Activated naive CD8-positive, alpha-beta T cell (primary cell): ENCODE data around the gene DNAH9.

Experiments used
- H3K27ac Mint-ChIP-seq: one replicate; pipeline ENCODE4 v1.8.0; 2021; ENCODE audit warnings: mixed read lengths
- H3K27me3 Mint-ChIP-seq: one replicate; pipeline ENCODE4 v1.8.0; 2021; ENCODE audit warnings: mixed read lengths
- H3K36me3 Mint-ChIP-seq: one replicate; pipeline ENCODE4 v1.8.0; 2021; ENCODE audit warnings: mixed read lengths
- H3K4me1 Mint-ChIP-seq: one replicate; pipeline ENCODE4 v1.8.0; 2021; ENCODE audit warnings: low read depth, mixed read lengths
- H3K4me3 Mint-ChIP-seq: one replicate; pipeline ENCODE4 v1.8.0; 2021; ENCODE audit warnings: mild to moderate bottlenecking, mixed read lengths
- H3K9me3 Mint-ChIP-seq: one replicate; pipeline ENCODE4 v1.8.0; 2021; ENCODE audit warnings: low read depth, mixed read lengths

The DNAH9 gene

DNA sequence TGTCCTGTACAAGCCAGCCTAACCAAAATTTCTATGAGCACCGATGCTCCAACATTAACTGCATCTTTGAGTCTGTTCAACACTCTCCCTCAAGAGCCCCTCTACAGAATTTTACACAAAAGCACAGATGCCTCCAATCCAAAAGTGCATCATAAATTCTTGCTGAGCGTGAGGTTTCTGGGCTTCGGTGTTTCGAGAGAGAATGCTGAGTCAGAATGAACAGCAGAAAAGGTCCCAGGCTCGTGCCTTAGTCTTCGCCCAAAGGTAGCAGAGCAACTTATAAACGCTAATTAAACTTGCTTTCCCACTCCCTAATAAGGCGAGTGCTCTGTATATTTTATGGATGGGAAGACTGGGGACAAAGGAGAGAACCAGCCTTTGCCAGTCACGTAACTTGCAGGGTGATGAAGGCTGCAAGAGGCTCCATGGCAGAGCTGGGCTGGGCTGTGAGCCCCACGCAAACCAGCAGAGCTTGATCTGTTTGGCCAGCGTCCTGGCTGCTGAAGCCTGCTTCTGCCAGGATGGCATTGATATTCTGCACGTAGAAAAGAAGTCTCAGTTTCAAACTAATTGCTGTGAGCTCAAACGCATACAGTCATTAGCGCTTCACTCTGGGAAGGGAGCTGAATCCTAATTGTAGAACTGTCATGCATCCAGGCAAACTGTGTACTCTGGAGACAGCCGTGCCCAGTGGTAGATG is 138.5 kb downstream of the DNAH9 start:
- Mint-ChIP-seq H3K4me1 (no peaks in the 10 kb centered on the region), H3K4me3 (no peak overlapping the region), H3K27me3 (no peaks in the 10 kb centered on the region), H3K9me3 (no peaks in the 10 kb centered on the region), H3K27ac (no peak overlapping the region), H3K36me3 (no peaks in the 10 kb centered on the region)

DNA sequence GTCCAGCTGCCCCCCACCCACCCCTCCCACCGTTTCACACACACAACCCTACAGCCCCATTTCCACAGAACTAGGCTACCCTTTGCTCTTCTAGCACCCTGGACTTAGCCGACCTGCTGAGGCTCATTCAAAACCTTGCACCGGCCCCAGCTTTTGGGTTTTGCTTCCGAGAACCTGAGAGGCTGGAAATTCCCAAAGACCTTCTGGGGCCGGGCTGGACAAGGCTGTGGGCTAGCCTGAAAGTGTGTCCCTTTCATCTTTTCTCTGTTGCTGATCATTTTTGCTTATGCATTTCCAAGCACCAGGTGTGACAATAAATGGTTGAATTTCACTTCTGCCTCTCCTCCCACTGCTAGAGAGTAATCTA is 139.0 kb downstream of the DNAH9 start:
- H3K4me3 Mint-ChIP-seq = no peak overlapping the region
- H3K4me1 Mint-ChIP-seq = no peaks in the 10 kb centered on the region
- H3K27me3 Mint-ChIP-seq = no peaks in the 10 kb centered on the region
- no peaks in the 10 kb centered on the region for H3K9me3 Mint-ChIP-seq
- H3K27ac Mint-ChIP-seq = no peak overlapping the region
- H3K36me3 Mint-ChIP-seq = no peaks in the 10 kb centered on the region

GRCh38 chr17:11738151-11738550 is 139.9 kb downstream of the DNAH9 start:
- no peaks in the 10 kb centered on the region for H3K27me3 Mint-ChIP-seq
- H3K9me3 Mint-ChIP-seq = no peaks in the 10 kb centered on the region
- no peaks in the 10 kb centered on the region for H3K36me3 Mint-ChIP-seq
- no peaks in the 10 kb centered on the region for H3K4me1 Mint-ChIP-seq
- H3K27ac Mint-ChIP-seq = no peak overlapping the region
- H3K4me3 Mint-ChIP-seq = no peak overlapping the region

GRCh38 chr17:11739351-11739750 is 141.1 kb downstream of the DNAH9 start:
- no peaks in the 10 kb centered on the region for H3K4me1 Mint-ChIP-seq

DNA sequence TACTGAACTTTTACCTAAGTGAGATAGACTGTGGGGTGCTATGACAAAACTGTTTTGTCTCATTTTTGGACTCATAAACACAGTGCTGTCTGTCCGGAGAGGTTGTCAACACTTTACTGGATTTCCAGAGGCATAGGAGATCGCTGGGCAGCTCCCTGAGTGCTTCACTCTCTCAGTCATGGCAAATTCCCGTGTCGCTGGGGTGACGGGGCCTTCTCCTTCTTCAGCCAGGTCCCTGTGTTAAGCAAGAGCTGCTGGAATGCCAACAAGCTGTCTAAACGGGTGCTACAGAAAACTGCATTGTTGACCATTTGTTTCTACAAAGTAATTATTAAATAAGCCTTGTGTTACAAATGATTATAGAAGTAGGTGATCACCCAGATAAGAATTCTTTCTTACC is 141.6 kb downstream of the DNAH9 start:
- H3K9me3 Mint-ChIP-seq = peaks cover 3% of the 10 kb centered on the region
- H3K4me1 Mint-ChIP-seq = no peaks in the 10 kb centered on the region
- H3K4me3 Mint-ChIP-seq = no peak overlapping the region
- H3K36me3 Mint-ChIP-seq = no peaks in the 10 kb centered on the region
- no peak overlapping the region for H3K27ac Mint-ChIP-seq
- peaks cover 3% of the 10 kb centered on the region for H3K27me3 Mint-ChIP-seq

More at GRCh38 chr17:11739351-11739750, 141.1 kb downstream of the DNAH9 start:
- Mint-ChIP-seq H3K27me3 (peaks cover under 1% of the 10 kb centered on the region), H3K27ac (no peak overlapping the region), H3K9me3 (peaks cover 2% of the 10 kb centered on the region), H3K4me3 (no peak overlapping the region), H3K36me3 (no peaks in the 10 kb centered on the region)

DNA sequence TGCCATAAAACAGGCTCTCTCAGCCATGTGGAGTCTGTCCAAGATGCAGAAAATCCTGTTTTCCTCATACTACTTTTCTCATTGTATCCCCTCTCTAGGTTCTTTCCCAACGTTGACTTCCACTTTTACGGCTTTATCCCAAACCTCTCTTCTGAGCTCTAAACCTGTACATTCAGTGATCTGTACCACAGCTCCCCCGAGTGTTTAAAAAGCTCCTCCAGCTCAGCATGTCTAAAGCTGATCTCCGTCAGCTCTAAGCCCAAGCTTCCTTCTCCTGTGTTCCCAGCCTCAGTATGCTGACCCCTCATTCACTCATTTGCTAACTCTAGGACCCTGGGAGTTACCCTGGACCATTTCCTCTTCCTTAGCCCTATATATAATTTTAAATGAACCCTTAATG is 144.6 kb downstream of the DNAH9 start:
- no peak overlapping the region for H3K27ac Mint-ChIP-seq
- H3K4me3 Mint-ChIP-seq = no peak overlapping the region
- H3K27me3 Mint-ChIP-seq = peaks cover 3% of the 10 kb centered on the region
- H3K9me3 Mint-ChIP-seq = peaks cover 11% of the 10 kb centered on the region
- no peaks in the 10 kb centered on the region for H3K36me3 Mint-ChIP-seq
- H3K4me1 Mint-ChIP-seq = no peaks in the 10 kb centered on the region

GRCh38 chr17:11744696-11745095 is 146.4 kb downstream of the DNAH9 start:
- H3K36me3 Mint-ChIP-seq = no peaks in the 10 kb centered on the region
- H3K9me3 Mint-ChIP-seq = peaks cover 11% of the 10 kb centered on the region

GRCh38 chr17:11747441-11747840 is 149.2 kb downstream of the DNAH9 start:
- H3K9me3 Mint-ChIP-seq = peaks cover 15% of the 10 kb centered on the region
- no peak overlapping the region for H3K27ac Mint-ChIP-seq
- no peak overlapping the region for H3K4me3 Mint-ChIP-seq
- H3K27me3 Mint-ChIP-seq = peaks cover 3% of the 10 kb centered on the region
- H3K36me3 Mint-ChIP-seq = no peaks in the 10 kb centered on the region
- no peaks in the 10 kb centered on the region for H3K4me1 Mint-ChIP-seq

More at GRCh38 chr17:11744696-11745095, 146.4 kb downstream of the DNAH9 start:
- no peaks in the 10 kb centered on the region for H3K4me1 Mint-ChIP-seq
- no peak overlapping the region for H3K27ac Mint-ChIP-seq
- H3K27me3 Mint-ChIP-seq = peaks cover 3% of the 10 kb centered on the region
- H3K4me3 Mint-ChIP-seq = no peak overlapping the region

- peaks cover 11% of the 10 kb centered on the region for H3K9me3 Mint-ChIP-seq
- H3K27ac Mint-ChIP-seq = no peak overlapping the region
These were observed 159.5 kb downstream of the DNAH9 start for GRCh38 chr17:11757815-11758214.

GRCh38 chr17:11768106-11768505 is 169.8 kb downstream of the DNAH9 start:
- Mint-ChIP-seq H3K4me1 (no peaks in the 10 kb centered on the region), H3K9me3 (no peaks in the 10 kb centered on the region), H3K27ac (no peak overlapping the region), H3K36me3 (no peaks in the 10 kb centered on the region), H3K27me3 (no peaks in the 10 kb centered on the region), H3K4me3 (no peak overlapping the region)

More at GRCh38 chr17:11757815-11758214, 159.5 kb downstream of the DNAH9 start:
- H3K4me1 Mint-ChIP-seq = no peaks in the 10 kb centered on the region
- H3K36me3 Mint-ChIP-seq = no peaks in the 10 kb centered on the region
- peaks cover 4% of the 10 kb centered on the region for H3K27me3 Mint-ChIP-seq
- no peak overlapping the region for H3K4me3 Mint-ChIP-seq

DNA sequence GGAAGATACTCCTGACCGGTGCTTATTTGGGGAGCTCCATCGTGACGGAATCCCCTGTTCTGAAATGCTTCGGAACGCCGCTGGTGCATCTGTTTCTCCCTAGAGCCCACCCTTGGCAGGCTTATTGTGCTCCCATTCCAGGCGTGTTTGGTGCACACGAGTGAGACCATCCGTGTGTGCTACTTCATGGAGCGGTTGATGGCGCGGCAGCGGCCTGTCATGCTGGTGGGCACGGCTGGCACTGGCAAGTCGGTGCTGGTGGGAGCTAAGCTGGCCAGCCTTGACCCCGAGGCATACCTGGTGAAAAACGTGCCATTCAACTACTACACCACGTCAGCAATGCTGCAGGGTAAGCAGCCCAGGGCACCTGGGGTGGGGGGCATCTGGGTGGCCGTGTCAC is 170.7 kb downstream of the DNAH9 start:
- no peaks in the 10 kb centered on the region for H3K27me3 Mint-ChIP-seq
- H3K36me3 Mint-ChIP-seq = no peaks in the 10 kb centered on the region
- no peaks in the 10 kb centered on the region for H3K4me1 Mint-ChIP-seq
- H3K9me3 Mint-ChIP-seq = no peaks in the 10 kb centered on the region
- no peak overlapping the region for H3K27ac Mint-ChIP-seq
- no peak overlapping the region for H3K4me3 Mint-ChIP-seq

- H3K27ac Mint-ChIP-seq = no peak overlapping the region
- no peaks in the 10 kb centered on the region for H3K9me3 Mint-ChIP-seq
- no peak overlapping the region for H3K4me3 Mint-ChIP-seq
- H3K4me1 Mint-ChIP-seq = no peaks in the 10 kb centered on the region
- no peaks in the 10 kb centered on the region for H3K36me3 Mint-ChIP-seq
- H3K27me3 Mint-ChIP-seq = peaks cover 1% of the 10 kb centered on the region
These were observed 173.8 kb downstream of the DNAH9 start for GRCh38 chr17:11772031-11772430.

- no peaks in the 10 kb centered on the region for H3K4me1 Mint-ChIP-seq
- H3K36me3 Mint-ChIP-seq = no peaks in the 10 kb centered on the region
- H3K27me3 Mint-ChIP-seq = peaks cover 1% of the 10 kb centered on the region
- H3K9me3 Mint-ChIP-seq = peaks cover 4% of the 10 kb centered on the region
- H3K27ac Mint-ChIP-seq = no peak overlapping the region
- no peak overlapping the region for H3K4me3 Mint-ChIP-seq
These were observed 181.6 kb downstream of the DNAH9 start for GRCh38 chr17:11779892-11780291.

DNA sequence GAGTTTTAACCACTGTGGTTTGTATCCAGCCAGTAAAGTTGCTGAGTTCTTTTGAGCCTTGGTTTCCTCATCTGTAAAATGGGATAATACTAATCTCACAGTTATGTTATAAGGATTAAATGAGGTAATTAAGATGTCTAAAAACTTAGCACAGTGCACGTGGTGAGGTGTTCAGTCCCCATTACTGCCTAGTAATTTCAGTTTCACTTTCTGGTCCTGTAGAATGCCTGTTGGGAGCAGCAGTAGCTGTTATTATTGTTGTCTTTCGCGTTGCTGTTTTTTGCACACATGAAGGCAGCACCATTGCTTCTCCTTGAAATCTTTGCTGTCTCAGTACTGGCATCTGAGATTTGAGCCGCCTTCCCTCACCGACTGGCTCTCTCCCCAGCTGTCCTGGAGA is 182.4 kb downstream of the DNAH9 start:
- Mint-ChIP-seq H3K9me3 (peaks cover 4% of the 10 kb centered on the region), H3K27me3 (peaks cover 1% of the 10 kb centered on the region), H3K36me3 (no peaks in the 10 kb centered on the region), H3K4me3 (no peak overlapping the region), H3K4me1 (no peaks in the 10 kb centered on the region), H3K27ac (no peak overlapping the region)

GRCh38 chr17:11786711-11787438 is 188.6 kb downstream of the DNAH9 start:
- Mint-ChIP-seq H3K4me1 (no peaks in the 10 kb centered on the region), H3K36me3 (no peaks in the 10 kb centered on the region), H3K27me3 (no peaks in the 10 kb centered on the region), H3K4me3 (no peak overlapping the region), H3K9me3 (peaks cover 11% of the 10 kb centered on the region), H3K27ac (no peak overlapping the region)

DNA sequence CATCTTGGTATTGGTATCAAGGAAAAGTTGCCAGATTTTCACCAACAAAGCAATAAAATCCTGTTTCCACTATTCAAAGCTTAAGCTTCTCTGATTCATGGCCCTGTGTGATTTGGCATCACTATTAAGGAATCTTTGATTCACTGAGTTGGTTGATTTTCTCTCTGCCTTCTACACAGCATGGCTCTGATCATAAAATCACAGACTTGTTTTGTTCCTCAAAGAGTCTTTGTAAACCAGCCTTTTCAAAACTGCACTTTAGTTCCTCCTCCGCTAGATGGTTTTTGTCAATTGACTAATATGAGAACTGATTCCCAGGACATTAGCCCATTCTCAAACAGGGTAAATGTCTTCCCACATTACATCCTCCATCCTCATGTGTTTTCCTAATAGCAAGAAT is 197.6 kb downstream of the DNAH9 start:
- no peaks in the 10 kb centered on the region for H3K4me1 Mint-ChIP-seq
- H3K27me3 Mint-ChIP-seq = no peaks in the 10 kb centered on the region

More for the DNA sequence above, 197.6 kb downstream of the DNAH9 start:
- no peaks in the 10 kb centered on the region for H3K36me3 Mint-ChIP-seq
- H3K9me3 Mint-ChIP-seq = no peaks in the 10 kb centered on the region
- no peak overlapping the region for H3K4me3 Mint-ChIP-seq
- no peak overlapping the region for H3K27ac Mint-ChIP-seq
